Activated naive CD4-positive, alpha-beta T cell treated with anti-CD3 and anti-CD28 coated beads, Interleukin-2, amount 10 ng/mL, durations not matched to agents 7 days and 5 days (primary cell): ENCODE measurements around the gene SMARCC1.

Source experiments
- CTCF ChIA-PET: fragments of 350-600 bp; sonication (Branson Sonifier 250); formaldehyde crosslinking; loops from one replicate; lab custom pipeline; 2021; ENCODE audit warnings: antibody characterized with exemption; lab: Charles Lee
- DNase-seq: peaks from one replicate; pipeline ENCODE4 v3.0.0-alpha.2; 2020
- H3K27ac Mint-ChIP-seq: one replicate; pipeline ENCODE4 v1.8.0; 2021; ENCODE audit warnings: mild to moderate bottlenecking, moderate library complexity, mixed read lengths
- H3K27me3 Mint-ChIP-seq: one replicate; pipeline ENCODE4 v1.8.0; 2021; ENCODE audit warnings: mild to moderate bottlenecking, mixed read lengths
- H3K36me3 Mint-ChIP-seq: one replicate; pipeline ENCODE4 v1.8.0; 2021; ENCODE audit warnings: mixed read lengths
- H3K4me1 Mint-ChIP-seq: one replicate; pipeline ENCODE4 v1.8.0; 2021; ENCODE audit warnings: mixed read lengths
- H3K4me3 Mint-ChIP-seq: one replicate; pipeline ENCODE4 v1.8.0; 2021; ENCODE audit warnings: mild to moderate bottlenecking, moderate library complexity, mixed read lengths
- H3K9me3 Mint-ChIP-seq: one replicate; pipeline ENCODE4 v1.8.0; 2021; ENCODE audit warnings: mixed read lengths

Gene SMARCC1

DNA sequence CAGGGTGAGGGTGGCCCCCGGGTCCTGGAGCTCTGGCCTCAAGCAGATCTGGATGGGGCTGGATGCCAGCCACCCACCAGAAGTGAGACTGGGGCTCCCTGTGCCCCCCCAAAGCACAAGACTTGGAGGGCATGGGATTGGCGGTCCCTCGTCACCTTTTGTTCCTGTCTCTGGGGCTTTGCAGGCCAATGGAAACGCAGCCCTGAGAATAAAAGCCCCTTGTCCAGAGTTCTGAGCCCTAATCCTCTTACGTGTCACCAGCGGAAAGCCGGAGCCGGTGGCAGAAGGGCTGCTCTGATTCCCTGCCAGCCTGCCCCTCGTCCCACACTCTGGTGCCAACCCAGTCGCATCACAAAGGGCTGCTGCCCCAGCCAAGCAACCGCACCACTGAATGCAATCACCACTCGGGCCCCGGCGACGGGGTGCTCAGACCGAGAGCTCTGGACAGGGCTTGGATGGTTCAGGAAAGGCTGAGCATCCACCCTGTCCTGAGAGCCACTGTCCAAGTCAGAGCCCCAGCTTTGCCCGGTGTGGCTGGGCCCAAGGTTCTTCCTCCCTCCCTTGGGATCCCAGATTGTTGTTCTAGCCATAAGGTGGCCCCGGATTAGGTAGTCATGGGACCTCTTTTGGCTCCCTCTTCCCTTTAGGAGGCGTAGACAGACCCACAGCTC is 245.3 kb downstream of the SMARCC1 start:
- CTCF ChIA-PET: no interaction called here
- Mint-ChIP-seq H3K27me3 (peaks cover 24% of the 10 kb centered on the region), H3K27ac (no peak overlapping the region), H3K4me3 (no peak overlapping the region), H3K36me3 (no peaks in the 10 kb centered on the region), H3K9me3 (no peaks in the 10 kb centered on the region), H3K4me1 (no peaks in the 10 kb centered on the region)
- DNase-seq: no peak
